Loucy (cell line): ENCODE results near the gene PMVK.
A peak's percentile ranks its signal among the peaks of the same experiment; 100 is the strongest.

ENCODE experiments used
- H2AFZ ChIP-seq: fragments of 200-600 bp; sonication (generic); 2 replicates; pipeline ENCODE4 v1.6.0; 2016; ENCODE audit warnings: antibody characterized with exemption, mild to moderate bottlenecking, low read length, moderate library complexity
- H3F3A ChIP-seq: fragments of 200-600 bp; 2 replicates; pipeline ENCODE4 v1.6.0; 2016; ENCODE audit warnings: antibody characterized with exemption, low read depth, mild to moderate bottlenecking
- H3K27me3 ChIP-seq: fragments of 200-600 bp; sonication (generic); 2 replicates; pipeline ENCODE4 v1.6.1; 2014; ENCODE audit warnings: low read length, mild to moderate bottlenecking; ENCODE audit not compliant: insufficient read depth, poor library complexity, severe bottlenecking
- H3K36me3 ChIP-seq: fragments of 200-600 bp; sonication (generic); 2 replicates; pipeline ENCODE4 v1.6.1; 2016; ENCODE audit warnings: low read length; ENCODE audit not compliant: insufficient read depth
- H3K4me1 ChIP-seq: fragments of 200-600 bp; sonication (generic); 2 replicates; pipeline ENCODE4 v1.5.1; 2014; ENCODE audit warnings: low read length, mild to moderate bottlenecking; ENCODE audit not compliant: insufficient read depth, poor library complexity, severe bottlenecking
- H3K4me2 ChIP-seq: fragments of 200-600 bp; sonication (generic); 2 replicates; pipeline ENCODE4 v1.6.0; 2014; ENCODE audit warnings: antibody characterized with exemption, low read length, low read depth, mild to moderate bottlenecking; ENCODE audit not compliant: poor library complexity, severe bottlenecking
- H3K4me3 ChIP-seq: fragments of 200-600 bp; sonication (generic); 2 replicates; pipeline ENCODE4 v1.5.1; 2014; ENCODE audit warnings: low read length, mild to moderate bottlenecking, mixed read lengths; ENCODE audit not compliant: poor library complexity, severe bottlenecking
- H3K79me2 ChIP-seq: fragments of 200-600 bp; sonication (generic); 2 replicates; pipeline ENCODE4 v1.6.1; 2014; ENCODE audit warnings: low read length; ENCODE audit not compliant: insufficient read depth
- H3K9ac ChIP-seq: fragments of 200-600 bp; sonication (generic); 2 replicates; pipeline ENCODE4 v1.6.0; 2014; ENCODE audit warnings: mild to moderate bottlenecking, low read depth, low read length, moderate library complexity; ENCODE audit not compliant: poor library complexity, severe bottlenecking
- H3K9me2 ChIP-seq: fragments of 200-600 bp; sonication (generic); replicated peaks from 2 replicates; pipeline ENCODE4 v1.6.1; 2016; ENCODE audit warnings: low read depth, low read length, mixed read lengths
- H3K9me3 ChIP-seq: fragments of 200-600 bp; sonication (generic); 2 replicates; pipeline ENCODE4 v1.6.1; 2014; ENCODE audit warnings: mild to moderate bottlenecking, antibody characterized with exemption, low read length, low read depth; ENCODE audit not compliant: insufficient read depth
- H4K20me1 ChIP-seq: fragments of 200-600 bp; sonication (generic); 2 replicates; pipeline ENCODE4 v1.6.0; 2014; ENCODE audit warnings: antibody characterized with exemption, low read length, mild to moderate bottlenecking; ENCODE audit not compliant: insufficient read depth, poor library complexity, severe bottlenecking
- CTCF ChIP-seq: fragments of 200-600 bp; sonication (generic); conservative IDR thresholded peaks from 2 replicates; pipeline ENCODE4 v1.5.1; 2014; ENCODE audit warnings: mild to moderate bottlenecking, antibody characterized with exemption, low read length
- EZH2phosphoT487 ChIP-seq: fragments of 200-600 bp; IDR thresholded peaks from 2 replicates; pipeline ENCODE4 v1.6.1; 2018; ENCODE audit warnings: antibody characterized with exemption, mild to moderate bottlenecking, moderate library complexity, borderline replicate concordance

PMVK gene

GRCh38 chr1:154878371-154879037 lies 58.0 kb downstream of the PMVK start:
- H3K27me3 ChIP-seq: no peaks in the 10 kb centered on the region
- peak overlapping the region; percentile 58; the same call in 1 of the 2 replicates for H2AFZ ChIP-seq
- no peak overlapping the region for H3K4me3 ChIP-seq
- H3K4me1 ChIP-seq: no peaks in the 10 kb centered on the region
- TF ChIP-seq EZH2phosphoT487: no peak
- peak; percentile 90 for TF ChIP-seq CTCF
- no peak overlapping the region for H3K9ac ChIP-seq
- no peaks in the 10 kb centered on the region for H3F3A ChIP-seq
- H3K4me2 ChIP-seq: no peak overlapping the region
- no peaks in the 10 kb centered on the region for H3K79me2 ChIP-seq
- no peaks in the 10 kb centered on the region for H3K36me3 ChIP-seq
- no peaks in the 10 kb centered on the region for H3K9me2 ChIP-seq
- no peaks in the 10 kb centered on the region for H3K9me3 ChIP-seq
- no peaks in the 10 kb centered on the region for H4K20me1 ChIP-seq

GRCh38 chr1:154877370-154877974 lies 59.0 kb downstream of the PMVK start:
- no peaks in the 10 kb centered on the region for H3K36me3 ChIP-seq
- no peak overlapping the region for H3K4me3 ChIP-seq
- H3K9ac ChIP-seq: no peak overlapping the region
- H3K9me3 ChIP-seq: no peaks in the 10 kb centered on the region
- TF ChIP-seq EZH2phosphoT487: no peak
- no peaks in the 10 kb centered on the region for H3K79me2 ChIP-seq
- no peaks in the 10 kb centered on the region for H4K20me1 ChIP-seq
- H3K4me1 ChIP-seq: no peaks in the 10 kb centered on the region
- no peaks in the 10 kb centered on the region for H3F3A ChIP-seq
- H2AFZ ChIP-seq: no peak overlapping the region
- no peaks in the 10 kb centered on the region for H3K9me2 ChIP-seq
- H3K27me3 ChIP-seq: no peaks in the 10 kb centered on the region
- H3K4me2 ChIP-seq: no peak overlapping the region

- no peak overlapping the region for H2AFZ ChIP-seq
- no peaks in the 10 kb centered on the region for H3F3A ChIP-seq
- H3K9ac ChIP-seq: no peak overlapping the region
- no peak overlapping the region for H3K4me3 ChIP-seq
- H3K27me3 ChIP-seq: no peaks in the 10 kb centered on the region
- no peaks in the 10 kb centered on the region for H4K20me1 ChIP-seq
- TF ChIP-seq CTCF (no peak), EZH2phosphoT487 (no peak)
- no peaks in the 10 kb centered on the region for H3K36me3 ChIP-seq
- no peak overlapping the region for H3K4me2 ChIP-seq
- no peaks in the 10 kb centered on the region for H3K9me3 ChIP-seq
- H3K9me2 ChIP-seq: no peaks in the 10 kb centered on the region
- no peaks in the 10 kb centered on the region for H3K79me2 ChIP-seq
- H3K4me1 ChIP-seq: no peaks in the 10 kb centered on the region
These were observed 59.6 kb downstream of the PMVK start for GRCh38 chr1:154876842-154877369.
